K562 (cell line): ENCODE data around the gene RHD. TPM values are rescaled to one million over a fixed set of nuclear protein-coding genes. Genes with fewer than 3 reads are reported as not detected.

Experiments used
- ADNP ChIP-seq: fragments of 200-800 bp; sonication (Bioruptor generic); IDR thresholded peaks from 2 replicates; pipeline ENCODE4 v1.6.1; 2016; ENCODE audit warnings: missing genetic modification characterization, missing compliant biosample characterization
- CBX3 ChIP-seq, 2 experiments: IDR thresholded peaks; 1 replicate in 1 of 2; 2 replicates in 1 of 2; pipeline ENCODE4 v1.6.1; 2012; ENCODE audit warnings: inconsistent platforms in 2 of 2, low read length in 2 of 2, borderline replicate concordance in 1 of 2, control low read depth in 1 of 2
- FIP1L1 ChIP-seq: fragments of 200-400 bp; formaldehyde crosslinking; IDR thresholded peaks from 2 replicates; pipeline ENCODE4 v1.6.1; 2018; ENCODE audit warnings: mild to moderate bottlenecking, low read depth, low read length; ENCODE audit not compliant: poor library complexity, severe bottlenecking
- HMGN3 ChIP-seq: IDR thresholded peaks from 2 replicates; pipeline ENCODE4 v1.6.1; 2011; ENCODE audit warnings: borderline replicate concordance, low read depth, mild to moderate bottlenecking, mixed read lengths, low read length; ENCODE audit not compliant: insufficient read length; ENCODE audit errors: extremely low read depth
- KAT7 ChIP-seq: sonication (generic); formaldehyde crosslinking; IDR thresholded peaks from 2 replicates; pipeline ENCODE4 v1.8.0; 2022; ENCODE audit warnings: missing genetic modification reagents, mild to moderate bottlenecking, borderline replicate concordance
- NCOR1 ChIP-seq: fragments of 450-650 bp; IDR thresholded peaks from 2 replicates; pipeline ENCODE4 v1.6.1; 2016; ENCODE audit warnings: mild to moderate bottlenecking, moderate library complexity
- NFIC ChIP-seq: fragments of 450-650 bp; IDR thresholded peaks from 2 replicates; pipeline ENCODE4 v1.6.1; 2017; ENCODE audit warnings: mild to moderate bottlenecking, inconsistent platforms
- NR2F6 ChIP-seq: fragments of 450-650 bp; formaldehyde crosslinking; IDR thresholded peaks from 2 replicates; pipeline ENCODE4 v1.4.0; 2020; ENCODE audit warnings: mild to moderate bottlenecking
- NRF1 ChIP-seq, 2 experiments: fragments of 450-650 bp; IDR thresholded peaks in 1 of 2; conservative IDR thresholded peaks in 1 of 2; 2 replicates each; pipeline ENCODE4 v1.6.1; 2014; ENCODE audit warnings: mild to moderate bottlenecking in 2 of 2
- PML ChIP-seq: IDR thresholded peaks from 2 replicates; pipeline ENCODE4 v1.6.1; 2012; ENCODE audit warnings: low read length, inconsistent platforms
- SIN3A ChIP-seq, 2 experiments: fragments of 150-350 bp in 1 of 2; IDR thresholded peaks; 2 replicates each; pipeline ENCODE4 v1.6.1; 2011 to 2016; ENCODE audit warnings: borderline replicate concordance in 2 of 2, low read depth in 2 of 2, low read length in 2 of 2, mild to moderate bottlenecking in 2 of 2, moderate library complexity in 2 of 2; ENCODE audit not compliant: control insufficient read depth in 1 of 2
- TARDBP ChIP-seq: fragments of 450-650 bp; IDR thresholded peaks from 2 replicates; pipeline ENCODE4 v1.6.1; 2016
- ZBTB7A ChIP-seq: IDR thresholded peaks from 2 replicates; pipeline ENCODE4 v1.6.1; 2011; ENCODE audit warnings: low read depth, mild to moderate bottlenecking, low read length, moderate library complexity, borderline replicate concordance; ENCODE audit not compliant: control insufficient read depth
- ZNF12 ChIP-seq: sonication (generic); formaldehyde crosslinking; IDR thresholded peaks from 2 replicates; pipeline ENCODE4 v1.4.0; 2020; ENCODE audit warnings: mild to moderate bottlenecking, missing genetic modification reagents
- ZNF165 ChIP-seq: fragments of 250-450 bp; sonication (Bioruptor Pico); IDR thresholded peaks from 2 replicates; pipeline ENCODE4 v1.4.0; 2020; ENCODE audit warnings: borderline replicate concordance
- ZNF766 ChIP-seq: fragments of 200-800 bp; sonication (Bioruptor generic); conservative IDR thresholded peaks from 2 replicates; pipeline ENCODE4 v1.6.1; 2016; ENCODE audit warnings: missing genetic modification characterization, missing compliant biosample characterization
- polyA plus RNA-seq, 8 experiments: library from polyadenylated mRNA; depleted of rRNA in 4 of 8; stranded (reverse) in 5 of 8; unstranded in 3 of 8; fragments of >200 nt; fragmentation: Nextera tagmentation in 2 of 8; fragmentation: Illumina TruSeq in 1 of 8; extraction: Ambion mirVana in 2 of 8; extraction: Trizol in 1 of 8; gene quantifications; 2 replicates each; pipeline versions ENCODE4 v1.2.1 to v1.2.3, GENCODE V29; 2011 to 2014; ENCODE audit warnings: inconsistent platforms in 1 of 8, missing spikeins in 1 of 8
- total RNA-seq, 7 experiments: library from RNA; depleted of rRNA in 6 of 7; stranded (reverse); fragments of >200 nt in 6 of 7; fragmentation: Illumina TruSeq in 2 of 7; extraction: Trizol in 2 of 7; gene quantifications; 2 replicates each; pipeline versions ENCODE4 v1.2.1 to v1.2.3, GENCODE V29; 2011 to 2021; ENCODE audit warnings: low replicate concordance in 1 of 7
- TF ChIP-seq, protein P1 (sequence below), 2 experiments: fragments of 450-650 bp; IDR thresholded peaks; 2 replicates each; pipeline ENCODE4 v1.6.1; 2016
- TF ChIP-seq, protein P2 (sequence below): IDR thresholded peaks from 2 replicates; pipeline ENCODE4 v1.6.1; 2011; ENCODE audit warnings: borderline replicate concordance, low read depth, mild to moderate bottlenecking, moderate library complexity, low read length; ENCODE audit not compliant: insufficient read depth, poor library complexity, severe bottlenecking
- TF ChIP-seq, protein P3 (sequence below): fragments of 450-650 bp; IDR thresholded peaks from 2 replicates; pipeline ENCODE4 v1.6.1; 2014; ENCODE audit warnings: low read depth, mild to moderate bottlenecking, moderate library complexity, borderline replicate concordance
- TF ChIP-seq, protein P4 (sequence below): sonication (generic); formaldehyde crosslinking; IDR thresholded peaks from 2 replicates; pipeline ENCODE4 v1.9.0; 2022; ENCODE audit warnings: mild to moderate bottlenecking, missing genetic modification reagents

The RHD gene
- total and polyA plus RNA-seq, 9 of the 15 experiments (the other 6 are each of a cell fraction or from before 2014, with no cell fraction given): 8.8 to 32.4 (median 15.0) TPM

DNA sequence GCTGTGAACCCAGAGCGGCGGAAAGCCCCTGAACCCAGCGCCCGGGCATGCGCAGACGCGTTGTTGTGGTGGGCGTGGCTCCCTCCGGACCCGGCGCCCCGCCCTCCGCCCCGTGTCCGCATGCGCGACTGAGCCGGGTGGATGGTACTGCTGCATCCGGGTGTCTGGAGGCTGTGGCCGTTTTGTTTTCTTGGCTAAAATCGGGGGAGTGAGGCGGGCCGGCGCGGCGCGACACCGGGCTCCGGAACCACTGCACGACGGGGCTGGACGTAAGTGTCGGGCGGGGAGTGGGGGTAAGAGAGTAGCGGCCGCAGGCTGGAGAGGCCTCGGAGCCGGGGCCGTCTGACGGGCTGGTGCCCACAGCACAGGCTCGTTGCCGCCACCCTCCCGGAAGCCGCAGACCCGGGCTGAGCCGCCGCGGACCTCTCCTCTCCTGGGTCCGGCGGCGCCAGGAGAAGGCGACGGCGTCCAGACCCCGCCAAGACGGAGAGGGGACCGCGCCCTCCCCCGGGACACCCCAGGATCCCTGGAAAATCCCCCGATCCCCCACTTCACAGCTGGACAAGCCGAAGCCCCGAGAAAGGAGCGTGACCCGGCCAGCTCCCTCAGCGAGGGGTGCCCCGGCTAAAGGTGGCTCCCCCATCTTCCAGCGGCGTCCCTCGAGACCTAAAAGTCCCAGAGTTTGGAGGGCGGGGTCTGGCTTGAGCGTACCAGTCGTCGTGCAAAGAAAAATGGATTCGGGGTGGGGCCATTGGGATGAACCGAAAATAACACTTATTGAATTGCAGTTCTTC is 66.1 kb downstream of the RHD start, which contains the start of gene TMEM50A (continued):
- TF ChIP-seq, protein P1, sequence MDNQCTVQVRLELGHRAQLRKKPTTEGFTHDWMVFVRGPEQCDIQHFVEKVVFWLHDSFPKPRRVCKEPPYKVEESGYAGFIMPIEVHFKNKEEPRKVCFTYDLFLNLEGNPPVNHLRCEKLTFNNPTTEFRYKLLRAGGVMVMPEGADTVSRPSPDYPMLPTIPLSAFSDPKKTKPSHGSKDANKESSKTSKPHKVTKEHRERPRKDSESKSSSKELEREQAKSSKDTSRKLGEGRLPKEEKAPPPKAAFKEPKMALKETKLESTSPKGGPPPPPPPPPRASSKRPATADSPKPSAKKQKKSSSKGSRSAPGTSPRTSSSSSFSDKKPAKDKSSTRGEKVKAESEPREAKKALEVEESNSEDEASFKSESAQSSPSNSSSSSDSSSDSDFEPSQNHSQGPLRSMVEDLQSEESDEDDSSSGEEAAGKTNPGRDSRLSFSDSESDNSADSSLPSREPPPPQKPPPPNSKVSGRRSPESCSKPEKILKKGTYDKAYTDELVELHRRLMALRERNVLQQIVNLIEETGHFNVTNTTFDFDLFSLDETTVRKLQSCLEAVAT (IDR thresholded peaks at IDR 0.05): peak in 1 of 2 experiments; percentile 76; a peak in 1 of 4 replicates
- TF ChIP-seq, protein P2, sequence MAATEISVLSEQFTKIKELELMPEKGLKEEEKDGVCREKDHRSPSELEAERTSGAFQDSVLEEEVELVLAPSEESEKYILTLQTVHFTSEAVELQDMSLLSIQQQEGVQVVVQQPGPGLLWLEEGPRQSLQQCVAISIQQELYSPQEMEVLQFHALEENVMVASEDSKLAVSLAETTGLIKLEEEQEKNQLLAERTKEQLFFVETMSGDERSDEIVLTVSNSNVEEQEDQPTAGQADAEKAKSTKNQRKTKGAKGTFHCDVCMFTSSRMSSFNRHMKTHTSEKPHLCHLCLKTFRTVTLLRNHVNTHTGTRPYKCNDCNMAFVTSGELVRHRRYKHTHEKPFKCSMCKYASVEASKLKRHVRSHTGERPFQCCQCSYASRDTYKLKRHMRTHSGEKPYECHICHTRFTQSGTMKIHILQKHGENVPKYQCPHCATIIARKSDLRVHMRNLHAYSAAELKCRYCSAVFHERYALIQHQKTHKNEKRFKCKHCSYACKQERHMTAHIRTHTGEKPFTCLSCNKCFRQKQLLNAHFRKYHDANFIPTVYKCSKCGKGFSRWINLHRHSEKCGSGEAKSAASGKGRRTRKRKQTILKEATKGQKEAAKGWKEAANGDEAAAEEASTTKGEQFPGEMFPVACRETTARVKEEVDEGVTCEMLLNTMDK: no peak
- TF ChIP-seq ADNP (tag) (no peak), KAT7 (0 out of 2 replicates have a peak, but pooled peaks have one; percentile 81), ZNF12 (CRISPR knock-in tag) (peak; percentile 86; the same call in 1 of the 2 replicates), HMGN3 (no peak), NFIC (peak; percentile 74), ZNF165 (CRISPR knock-in tag) (peak; percentile 68; the same call in 1 of the 2 replicates), CBX3 (IDR thresholded peaks at IDR 0.05; ENCODE audit: borderline replicate concordance in 1 of 2, low read length in 2 of 2) (peak in 1 of 2 experiments; percentile 27; a peak in 1 of 3 replicates), FIP1L1 (peak; percentile 66), ZBTB7A (peak; percentile 55; the same call in 1 of the 2 replicates), NRF1 (conservative IDR thresholded peaks at IDR 0.05 in 1 of 2, IDR thresholded peaks at IDR 0.05 in 1 of 2) (peak; percentile 99), NCOR1 (peak; percentile 35; the same call in 1 of the 2 replicates), NR2F6 (CRISPR knock-in tag) (no peak), SIN3A (IDR thresholded peaks at IDR 0.05; ENCODE audit: borderline replicate concordance in 2 of 2, control insufficient read depth in 1 of 2, low read depth in 2 of 2, low read length in 2 of 2) (peak; percentile 29 to 60; a peak in 2 of 4 replicates), PML (peak; percentile 64), TARDBP (peak; percentile 13; the same call in 1 of the 2 replicates), ZNF766 (no peak)
- TF ChIP-seq, protein P3, sequence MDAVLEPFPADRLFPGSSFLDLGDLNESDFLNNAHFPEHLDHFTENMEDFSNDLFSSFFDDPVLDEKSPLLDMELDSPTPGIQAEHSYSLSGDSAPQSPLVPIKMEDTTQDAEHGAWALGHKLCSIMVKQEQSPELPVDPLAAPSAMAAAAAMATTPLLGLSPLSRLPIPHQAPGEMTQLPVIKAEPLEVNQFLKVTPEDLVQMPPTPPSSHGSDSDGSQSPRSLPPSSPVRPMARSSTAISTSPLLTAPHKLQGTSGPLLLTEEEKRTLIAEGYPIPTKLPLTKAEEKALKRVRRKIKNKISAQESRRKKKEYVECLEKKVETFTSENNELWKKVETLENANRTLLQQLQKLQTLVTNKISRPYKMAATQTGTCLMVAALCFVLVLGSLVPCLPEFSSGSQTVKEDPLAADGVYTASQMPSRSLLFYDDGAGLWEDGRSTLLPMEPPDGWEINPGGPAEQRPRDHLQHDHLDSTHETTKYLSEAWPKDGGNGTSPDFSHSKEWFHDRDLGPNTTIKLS: peak; percentile 39; the same call in 1 of the 2 replicates
- TF ChIP-seq, protein P4, sequence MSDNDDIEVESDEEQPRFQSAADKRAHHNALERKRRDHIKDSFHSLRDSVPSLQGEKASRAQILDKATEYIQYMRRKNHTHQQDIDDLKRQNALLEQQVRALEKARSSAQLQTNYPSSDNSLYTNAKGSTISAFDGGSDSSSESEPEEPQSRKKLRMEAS (CRISPR knock-in tag): peak; percentile 72
